ENCODE results near the gene SCGN.

The SCGN gene

DNA sequence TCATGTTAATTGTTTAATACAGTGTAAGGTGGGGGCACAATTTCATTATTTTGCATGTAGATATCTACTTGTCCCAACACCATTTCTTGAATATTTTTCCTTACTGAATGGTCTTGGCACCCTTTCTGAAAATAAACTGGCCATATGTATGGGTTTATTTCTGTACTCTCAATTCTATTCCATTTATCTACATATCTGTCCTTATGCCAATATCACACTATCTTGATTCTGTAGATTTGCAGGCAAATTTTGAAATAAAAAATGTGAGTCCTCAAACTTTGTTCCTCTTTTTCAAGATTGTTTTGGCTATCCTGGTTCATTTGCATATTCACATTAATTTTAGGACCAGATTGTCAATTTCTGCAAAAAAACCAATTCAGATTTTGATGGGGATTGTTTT, 34.8 kb downstream of the SCGN start:
- no peak for DNase-seq (ENCODE audit: low read depth)

DNA sequence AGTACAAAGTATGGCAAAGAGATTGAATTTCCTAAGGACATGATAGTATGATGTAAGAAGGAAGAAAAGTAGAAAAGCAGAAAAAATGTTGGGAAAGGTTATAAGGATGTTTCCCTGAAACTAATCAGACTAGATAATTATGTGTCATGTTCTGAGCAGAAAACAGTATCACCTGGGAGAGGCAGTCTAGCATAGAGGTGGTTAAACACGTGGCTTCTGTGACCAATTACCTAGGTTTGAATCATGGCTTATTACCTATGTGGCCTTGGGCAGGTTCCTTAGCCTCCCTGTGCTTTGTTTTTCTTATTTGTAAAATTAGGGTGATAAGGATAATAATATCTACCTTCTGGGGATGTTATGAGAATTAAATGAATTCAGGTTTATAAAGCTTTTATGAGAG, 38.0 kb downstream of the SCGN start:
- DNase-seq (ENCODE audit: low read depth), result no peak

DNA sequence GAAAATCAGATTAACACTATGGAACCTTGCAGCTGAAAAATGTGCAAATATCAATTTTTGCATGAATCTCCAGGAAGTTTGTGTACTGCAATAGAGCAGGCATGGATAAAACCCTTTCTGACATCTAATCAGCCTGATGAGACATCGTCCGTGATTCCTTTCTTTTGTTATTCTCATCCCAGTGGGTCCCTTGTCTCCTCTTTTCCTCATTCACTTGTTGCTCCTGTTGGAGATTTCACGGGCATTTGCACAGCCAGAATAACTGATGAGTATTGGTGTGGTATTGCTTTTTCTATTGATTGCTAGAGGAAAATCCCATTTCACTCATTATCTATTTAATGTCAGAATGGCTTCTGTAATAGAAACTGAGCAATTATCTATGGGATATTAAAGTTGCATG, 39.9 kb downstream of the SCGN start:
- no peak for DNase-seq (ENCODE audit: low read depth)

DNA sequence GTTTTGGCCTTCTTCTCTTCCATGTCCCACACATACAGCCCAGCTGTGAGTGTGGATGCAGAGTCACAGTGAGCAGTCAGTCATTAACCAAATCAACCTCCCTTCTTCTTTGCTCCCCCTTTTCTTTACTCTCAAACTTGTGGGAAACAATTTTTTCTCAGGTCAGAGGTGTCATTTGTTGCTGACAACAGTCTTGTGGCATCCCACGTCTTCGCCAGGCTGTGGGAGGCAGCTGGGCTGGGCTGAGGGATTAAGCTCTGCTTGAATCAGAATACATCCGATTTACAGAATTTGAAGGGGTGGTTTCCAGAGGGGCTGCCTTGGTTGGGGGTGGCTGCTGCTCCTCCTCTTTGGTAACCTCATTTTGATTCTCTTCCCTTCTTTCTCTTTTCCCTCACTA, 40.5 kb downstream of the SCGN start:
- no peak for DNase-seq (ENCODE audit: low read depth)

DNA sequence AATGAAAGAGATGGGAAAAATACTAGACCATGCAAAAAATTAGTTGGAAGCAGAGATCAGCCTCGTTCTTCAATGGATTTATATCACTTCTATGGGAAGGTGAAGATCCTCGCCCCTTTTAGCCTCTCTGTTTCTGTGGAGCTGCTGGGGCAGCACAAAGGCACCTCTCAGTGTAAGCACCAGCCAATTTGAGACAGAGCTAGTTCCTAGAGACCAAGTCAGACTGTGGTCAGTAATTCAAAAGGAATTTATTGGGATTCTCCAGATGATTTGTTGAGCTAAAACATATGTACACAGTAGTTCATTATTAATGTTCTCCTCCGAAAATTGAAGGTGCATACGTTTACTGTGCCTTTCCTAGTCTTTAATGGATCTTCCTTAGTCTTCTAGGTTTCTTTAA, 42.4 kb downstream of the SCGN start:
- DNase-seq (ENCODE audit: low read depth), result no peak

DNA sequence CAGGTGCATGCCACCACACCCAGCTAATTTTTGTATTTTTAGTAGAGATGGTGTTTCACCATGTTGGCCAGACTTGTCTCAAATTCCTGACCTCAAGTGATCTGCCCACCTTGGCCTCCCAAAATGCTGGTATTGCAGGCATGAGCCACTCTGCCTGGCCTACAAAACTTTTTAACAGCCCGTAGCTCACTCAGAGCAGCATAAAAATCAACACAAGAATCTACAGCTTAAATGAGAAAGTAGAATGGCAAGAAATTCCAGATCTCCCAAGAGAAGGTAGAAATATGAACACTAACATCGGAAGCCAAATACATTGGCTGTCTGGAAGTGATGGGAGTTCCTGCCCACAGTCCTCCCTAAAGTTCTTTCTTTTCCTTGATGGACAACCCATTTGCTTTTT, 43.7 kb downstream of the SCGN start:
- no peak for DNase-seq (ENCODE audit: low read depth)

DNA sequence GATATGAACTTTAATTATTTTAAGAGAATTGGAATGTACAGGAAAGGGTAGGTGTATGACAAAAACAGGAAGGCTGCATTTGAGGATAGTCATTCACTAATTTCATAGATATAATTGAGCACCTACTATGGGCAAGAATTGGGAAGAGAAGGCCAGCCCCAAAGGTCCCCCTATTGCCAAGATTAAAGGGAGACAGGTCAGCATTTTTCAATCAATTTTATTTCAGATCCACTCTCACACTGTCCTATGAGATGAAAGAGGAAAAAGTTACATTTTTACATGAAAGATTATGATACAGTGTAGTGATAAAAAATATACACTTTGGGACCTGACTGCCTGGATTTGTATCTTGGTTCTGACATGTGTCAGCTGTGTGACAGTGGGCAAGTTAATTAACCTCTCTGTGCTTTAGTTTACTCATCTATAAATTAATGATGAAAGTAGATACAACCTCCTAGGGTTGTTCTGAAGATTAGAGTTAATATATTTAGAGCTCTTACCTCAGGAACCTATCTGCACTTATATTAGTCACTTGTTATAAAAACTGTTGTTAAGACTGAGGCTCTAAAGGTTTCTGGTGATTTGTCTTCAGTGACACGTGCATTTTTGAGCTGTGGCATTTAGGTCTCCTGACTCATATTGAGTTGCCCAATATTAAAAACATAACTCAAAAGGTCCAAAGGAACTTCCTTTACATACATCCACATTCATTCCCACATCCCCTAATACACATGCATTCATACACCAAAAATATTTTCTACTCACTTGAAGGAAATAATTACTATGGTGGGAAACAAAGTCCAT, 45.7 kb downstream of the SCGN start:
- no peak for DNase-seq (ENCODE audit: low read depth)

DNA sequence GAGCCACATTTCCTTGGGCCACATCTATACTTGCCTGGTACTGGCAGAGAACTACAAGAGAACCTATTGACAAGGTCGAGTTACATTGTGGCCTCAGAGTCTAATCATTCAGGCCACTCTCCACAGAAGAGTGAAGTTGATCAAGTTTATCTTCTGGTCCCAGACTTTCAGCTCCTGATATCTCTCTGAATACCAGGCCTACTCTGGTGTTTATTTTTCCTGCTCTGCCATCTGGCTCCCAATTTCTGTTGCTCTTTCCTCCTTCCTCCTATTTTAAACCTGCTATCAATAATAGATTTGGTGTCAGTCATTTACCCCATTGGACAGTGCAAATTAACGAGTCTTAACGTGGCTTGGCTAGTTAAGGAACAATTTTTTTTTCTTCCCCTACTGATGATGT, 46.6 kb downstream of the SCGN start:
- DNase-seq (ENCODE audit: low read depth), result no peak

DNA sequence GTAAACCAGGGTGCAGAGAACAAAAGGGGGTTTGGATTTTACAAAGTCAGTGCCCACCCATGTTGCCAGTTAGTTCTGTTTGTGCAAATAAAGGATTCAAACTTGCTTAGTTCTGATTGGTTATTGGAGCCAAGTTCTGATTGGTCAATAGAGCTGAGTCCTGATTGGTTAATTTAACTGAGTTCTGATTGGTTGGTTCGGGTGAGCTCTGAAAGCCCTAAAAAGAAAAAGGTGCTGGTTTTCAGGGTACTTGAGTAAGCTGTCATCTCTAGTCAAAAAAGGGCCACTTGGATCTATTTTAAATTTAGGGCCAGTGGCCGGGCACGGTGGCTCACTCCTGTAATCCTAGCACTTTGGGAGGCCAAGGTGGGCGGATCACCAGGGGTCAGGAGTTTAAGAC, 47.6 kb downstream of the SCGN start:
- no peak for DNase-seq (ENCODE audit: low read depth)

DNA sequence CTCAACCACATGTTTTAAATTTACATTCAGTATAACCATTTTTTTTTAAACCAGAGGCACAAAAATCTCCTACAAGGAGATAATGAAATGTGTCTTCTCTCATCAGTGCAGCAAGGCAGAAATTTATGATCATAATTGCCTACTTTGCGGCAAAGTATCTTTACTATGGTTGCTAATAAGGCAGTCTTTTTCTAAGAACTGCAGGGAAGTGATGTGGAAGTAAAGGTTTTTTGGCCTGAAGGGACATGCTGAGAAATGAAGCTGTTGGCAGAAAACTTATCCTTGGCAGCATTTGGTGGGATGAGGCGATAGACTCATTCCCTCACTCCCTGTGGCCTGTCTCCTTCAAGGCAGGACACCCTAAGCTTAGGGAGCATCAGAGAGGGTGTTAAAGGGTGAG, 48.7 kb downstream of the SCGN start:
- no peak for DNase-seq (ENCODE audit: low read depth)

DNA sequence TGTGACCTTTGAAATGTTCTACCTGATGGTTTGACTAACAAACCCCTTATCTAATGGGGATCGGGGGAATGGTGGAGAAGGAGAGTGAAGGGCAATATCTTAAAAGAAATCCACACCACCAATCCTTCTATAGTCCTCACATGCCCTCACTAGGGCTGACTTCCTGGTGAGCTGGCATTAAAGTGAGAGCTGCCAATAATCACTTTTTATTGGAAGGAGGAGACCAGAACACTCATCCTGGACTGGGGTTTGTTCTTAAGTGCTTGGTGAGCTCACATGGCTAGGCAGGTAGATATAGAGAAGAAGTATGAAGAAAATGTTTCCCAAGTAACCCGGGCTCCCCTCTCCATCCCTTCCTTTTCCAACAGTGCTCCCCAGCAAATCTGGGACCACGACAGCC, 49.8 kb downstream of the SCGN start:
- DNase-seq (ENCODE audit: low read depth), result no peak

DNA sequence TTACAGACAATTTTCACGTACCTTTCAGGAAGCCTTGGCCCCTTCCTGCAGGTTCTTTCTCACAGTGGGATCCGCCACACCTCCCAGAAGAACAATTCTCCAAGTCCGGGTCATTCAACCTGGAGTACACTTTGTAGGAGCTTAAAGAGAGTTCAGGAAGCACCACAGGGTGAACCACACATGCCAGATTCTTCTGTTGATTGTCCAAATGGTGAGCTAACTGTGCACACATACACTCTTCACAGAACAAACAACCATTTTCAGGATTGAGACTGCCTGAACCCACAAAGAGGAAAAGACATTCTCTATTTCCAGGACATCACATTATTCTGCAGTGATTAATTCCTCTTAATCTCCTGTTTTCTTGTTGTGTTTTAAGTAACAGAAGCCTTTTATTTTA, 51.0 kb downstream of the SCGN start:
- DNase-seq (ENCODE audit: low read depth), result no peak

DNA sequence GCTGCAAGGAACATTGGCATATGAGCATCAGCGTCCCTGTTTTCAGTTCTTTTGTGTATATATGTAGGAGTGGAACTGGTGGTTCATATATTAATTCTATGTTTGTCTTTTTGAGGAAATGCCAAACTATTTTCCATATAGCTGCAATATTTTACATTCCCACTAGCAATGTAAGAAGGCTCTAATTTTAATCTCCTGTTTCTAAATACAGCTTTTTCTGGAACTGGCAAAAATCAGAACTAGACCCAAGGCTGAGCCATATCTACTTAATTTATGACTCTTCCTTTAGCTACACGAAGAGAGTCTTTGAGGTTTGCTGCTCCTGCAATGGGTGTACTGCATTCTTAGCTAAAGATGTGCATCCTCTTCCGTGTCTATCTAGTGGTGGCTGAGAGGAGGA, 52.0 kb downstream of the SCGN start:
- no peak for DNase-seq (ENCODE audit: low read depth)

DNA sequence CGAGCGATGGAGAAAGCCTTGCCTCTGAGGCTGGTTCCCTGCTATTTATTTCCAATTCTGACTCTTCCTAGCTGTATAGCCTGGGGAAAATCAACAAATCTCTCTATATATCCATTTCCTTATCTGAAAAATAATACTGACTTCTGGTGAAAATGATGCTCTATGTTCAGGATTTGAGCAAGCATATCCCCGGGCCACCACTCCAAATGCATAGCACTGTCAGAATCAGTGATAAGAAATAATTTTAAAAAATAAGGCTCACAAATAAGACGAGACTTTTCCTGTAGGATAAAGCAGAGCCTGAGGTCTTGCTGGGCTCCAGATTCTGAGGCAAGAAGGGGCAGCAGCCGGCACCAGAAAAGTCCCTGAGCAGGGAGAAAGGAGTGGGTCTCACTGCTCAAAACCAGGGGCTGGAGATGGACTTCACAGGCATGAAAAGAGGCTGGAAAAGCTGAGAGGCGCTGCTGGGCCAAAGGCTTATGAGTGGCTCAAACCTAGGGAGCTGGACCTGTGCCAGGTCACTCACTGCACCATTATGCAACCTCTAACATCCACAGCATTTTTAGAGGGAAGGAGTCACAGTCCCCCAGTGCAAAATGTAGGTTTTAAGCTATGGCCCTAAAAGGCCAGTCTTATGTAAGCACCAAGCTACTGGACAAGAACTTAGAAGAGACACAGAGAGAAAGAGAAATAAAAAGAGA, 54.4 kb downstream of the SCGN start:
- DNase-seq (ENCODE audit: low read depth), result no peak

DNA sequence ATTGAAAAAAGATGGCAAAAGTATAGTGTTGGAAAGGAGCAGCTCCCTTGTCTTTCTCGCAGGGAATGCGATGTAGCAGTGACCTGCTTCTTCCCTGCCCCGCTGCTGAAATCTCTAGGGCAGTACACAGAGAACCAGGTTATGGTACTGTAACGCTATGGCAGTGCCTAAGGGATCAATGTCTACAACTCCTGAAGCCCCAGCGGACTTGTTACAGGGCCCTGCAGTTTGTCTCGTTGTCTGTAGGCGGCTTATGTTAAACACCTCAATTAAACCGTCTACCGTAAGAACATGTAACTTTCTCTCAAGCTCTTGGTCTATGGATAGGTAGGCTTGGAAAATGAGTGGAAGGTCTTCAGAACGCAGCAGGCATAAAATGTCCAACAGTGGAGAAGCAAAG, 57.7 kb downstream of the SCGN start:
- no peak for DNase-seq (ENCODE audit: low read depth)

DNA sequence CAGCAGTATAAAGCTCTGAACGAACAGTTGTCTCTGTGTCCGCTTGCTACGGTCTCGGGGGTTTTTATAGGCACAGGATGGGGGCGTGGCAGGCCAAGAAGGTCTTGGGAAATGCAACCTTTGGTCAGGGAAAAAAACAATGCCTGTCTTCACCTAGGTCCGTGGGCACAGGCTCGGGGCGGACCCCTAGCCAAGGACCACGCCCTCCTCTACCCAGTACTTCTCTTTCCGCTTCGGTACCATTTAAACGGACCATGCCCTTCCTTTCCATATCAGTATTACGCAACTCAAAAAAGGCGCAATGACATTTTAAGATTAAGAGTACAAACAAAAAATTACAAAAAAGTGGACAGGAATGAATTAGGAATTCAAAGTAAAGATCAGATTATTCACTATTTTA, 58.3 kb downstream of the SCGN start:
- no peak for DNase-seq (ENCODE audit: low read depth)

DNA sequence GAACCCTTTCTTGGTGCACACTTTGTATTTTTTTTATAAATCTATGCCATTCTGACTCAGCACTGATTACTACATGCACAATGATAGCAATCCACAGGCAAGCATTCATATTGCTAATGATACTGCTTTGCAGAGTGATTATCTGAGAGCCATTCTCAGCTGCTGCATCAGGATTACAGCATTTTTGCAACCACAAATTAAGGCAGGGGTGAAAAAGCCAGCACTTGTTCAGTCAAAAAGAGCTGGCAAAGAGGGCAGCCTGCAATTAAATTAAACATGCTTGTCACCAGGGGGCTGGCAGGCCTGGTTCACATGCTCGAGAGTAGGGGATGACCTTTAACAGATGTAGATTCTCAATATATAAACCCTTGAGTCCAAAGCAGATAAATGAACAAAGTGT, 61.8 kb downstream of the SCGN start:
- no peak for DNase-seq (ENCODE audit: low read depth)

DNA sequence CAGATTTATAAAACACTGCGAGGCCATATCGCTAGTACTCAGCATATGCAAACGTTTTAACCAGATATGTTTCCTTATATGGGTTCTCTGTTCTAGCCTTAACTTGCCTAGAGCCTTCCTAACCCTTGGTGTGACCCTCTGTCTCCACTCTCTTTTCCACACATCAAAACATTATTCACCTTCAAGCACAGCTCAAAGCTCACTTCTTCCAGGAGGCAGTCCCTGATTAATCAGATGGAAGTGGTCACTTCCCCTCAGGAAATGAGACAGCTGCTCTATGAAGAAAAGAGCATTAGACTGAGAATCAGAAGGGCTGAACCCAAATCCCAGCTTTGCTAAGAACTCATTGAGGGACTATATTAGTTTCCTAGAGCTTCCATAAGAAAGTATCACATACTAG, 62.8 kb downstream of the SCGN start:
- no peak for DNase-seq (ENCODE audit: low read depth)

DNA sequence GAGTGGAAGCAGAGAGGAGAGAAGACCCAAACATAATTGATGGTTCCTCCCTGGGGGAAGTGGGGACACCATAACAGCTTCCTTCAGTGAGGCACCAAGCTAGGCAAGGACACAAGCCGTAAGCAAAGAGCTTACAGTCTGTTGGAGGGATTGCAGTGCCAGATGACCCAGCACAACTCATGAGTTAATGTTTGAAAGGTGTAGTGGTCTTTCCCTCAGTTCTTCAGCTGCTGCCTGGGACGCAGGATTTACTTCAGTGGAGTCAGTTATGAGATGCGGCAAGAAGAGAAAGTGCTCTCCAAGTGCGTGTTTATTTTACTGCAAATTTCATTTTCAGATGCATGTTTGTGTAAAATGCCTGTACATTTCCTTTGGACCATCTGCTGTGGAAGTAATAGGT, 63.8 kb downstream of the SCGN start:
- no peak for DNase-seq (ENCODE audit: low read depth)

DNA sequence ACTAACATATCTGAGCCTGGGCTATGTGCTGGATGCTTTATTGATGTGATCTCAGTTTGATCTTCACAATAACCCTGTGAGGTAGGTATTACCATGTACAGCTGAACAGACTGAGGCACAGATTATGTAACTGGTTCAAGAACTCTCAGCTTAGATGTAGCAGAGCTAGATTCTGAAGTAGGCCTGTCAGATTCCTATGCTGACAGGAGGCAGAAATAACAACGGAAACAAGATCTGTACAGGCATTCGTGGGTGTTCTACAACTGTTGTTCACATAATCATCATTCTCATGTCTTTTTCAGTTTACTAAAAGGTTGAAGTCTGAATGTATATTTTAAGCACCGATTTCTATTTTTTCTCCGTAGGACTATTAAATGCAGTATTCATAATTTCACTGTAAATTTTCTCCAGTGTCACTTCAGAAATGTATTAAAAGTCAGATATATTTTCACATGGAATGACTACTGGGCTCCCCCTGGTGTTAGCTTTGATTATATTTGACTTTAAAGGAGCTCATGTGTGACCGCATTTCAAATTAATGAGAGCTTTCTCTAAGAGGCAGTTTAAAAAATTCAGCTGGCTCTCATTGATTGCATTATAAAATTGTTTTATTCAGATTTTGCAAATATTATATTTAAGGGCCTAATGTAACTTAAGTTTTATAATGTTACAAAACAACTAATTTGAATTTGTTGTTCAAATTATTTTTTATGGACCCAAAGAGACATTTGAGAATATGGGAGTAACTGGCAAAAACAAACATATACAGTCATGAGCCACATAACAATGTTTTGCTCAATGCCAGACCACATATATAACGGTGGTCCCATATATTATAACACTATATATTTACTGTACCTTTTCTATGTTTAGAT, 66.1 kb downstream of the SCGN start:
- no peak for DNase-seq (ENCODE audit: low read depth)

DNA sequence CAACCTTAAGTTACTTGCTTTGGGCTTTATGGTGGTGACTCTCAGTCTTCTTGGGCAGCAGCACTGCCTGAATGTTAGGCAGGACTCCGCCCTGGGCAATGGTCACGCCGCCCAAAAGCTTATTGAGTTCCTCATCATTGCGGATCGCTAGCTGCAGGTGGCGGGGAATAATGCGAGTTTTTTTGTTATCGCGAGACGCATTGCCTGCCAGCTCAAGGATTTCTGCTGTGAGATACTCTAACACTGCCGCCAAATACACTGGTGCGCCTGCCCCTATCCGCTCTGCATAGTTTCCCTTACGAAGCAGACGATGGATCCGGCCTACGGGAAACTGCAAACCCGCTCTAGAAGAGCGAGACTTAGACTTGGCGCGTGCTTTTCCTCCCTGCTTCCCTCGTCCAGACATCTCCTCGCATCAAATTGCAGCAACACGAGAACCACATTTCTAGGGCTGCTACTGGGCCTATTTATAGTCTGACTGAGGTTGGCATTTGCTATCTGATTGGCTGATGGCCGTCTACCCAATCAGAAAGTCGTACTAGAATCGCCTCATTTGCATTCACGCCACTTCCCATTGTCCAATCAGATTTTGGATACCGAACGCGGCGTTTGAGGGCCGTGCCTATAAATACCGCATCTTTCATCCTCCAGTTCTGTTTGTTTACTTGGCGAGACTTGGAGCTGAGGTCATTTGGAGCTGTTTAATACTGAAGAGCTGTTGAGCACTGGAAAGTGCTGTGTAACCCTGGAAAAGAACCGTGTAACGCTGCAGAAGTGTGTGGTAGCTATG, 74.3 kb downstream of the SCGN start:
- DNase-seq (ENCODE audit: low read depth), result no peak

DNA sequence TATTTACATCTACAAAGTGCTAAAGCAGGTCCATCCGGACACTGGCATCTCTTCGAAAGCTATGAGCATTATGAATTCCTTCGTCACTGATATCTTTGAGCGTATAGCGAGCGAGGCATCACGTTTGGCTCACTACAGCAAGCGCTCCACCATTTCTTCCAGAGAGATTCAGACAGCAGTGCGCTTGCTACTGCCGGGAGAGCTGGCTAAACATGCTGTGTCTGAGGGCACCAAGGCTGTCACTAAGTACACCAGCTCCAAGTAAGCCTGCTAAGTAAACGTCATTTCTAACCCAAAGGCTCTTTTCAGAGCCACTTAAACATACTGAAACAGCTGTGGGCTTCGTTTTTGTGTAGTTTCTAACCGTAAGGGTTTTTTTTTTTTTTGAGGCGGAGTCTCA, 75.0 kb downstream of the SCGN start:
- DNase-seq (ENCODE audit: low read depth), result no peak
